Body of pancreas (tissue), 4 donors: ENCODE measurements around the gene FAM3A.
"Not testable (repeated sequence)": the region's sequence is repeated elsewhere in the genome, so short reads cannot be mapped to it uniquely, and the experiment has no call there.

Source experiments
- CTCF ChIP-seq, 7 experiments: fragments of 450-650 bp in 4 of 7; fragments of 200-600 bp in 3 of 7; sonication (generic) in 3 of 7; IDR thresholded peaks; one replicate each; pipeline ENCODE4 v1.5.1; 2016 to 2019; ENCODE audit warnings: antibody characterized with exemption in 7 of 7
- POLR2A ChIP-seq, 3 donors: fragments of 450-650 bp; IDR thresholded peaks; one replicate each; pipeline ENCODE4 v1.6.1; 2016; ENCODE audit warnings: antibody characterized with exemption in 3 of 3, mild to moderate bottlenecking in 2 of 3

GRCh38 chrX:154558060-154558690 lies 42.1 kb upstream of the FAM3A start:
- not testable (repeated sequence) for TF ChIP-seq CTCF, POLR2A (IDR thresholded peaks at IDR 0.05)
